Fibroblast of lung (primary cell): ENCODE data around the gene MANSC1.

ENCODE experiments used
- EZH2 ChIP-seq: IDR thresholded peaks from 2 replicates; pipeline ENCODE4 v1.5.1; 2012; ENCODE audit warnings: low read length, control low read depth, mild to moderate bottlenecking; ENCODE audit errors: missing control alignments
- TF ChIP-seq, protein P1 (sequence below), 2 donors: IDR thresholded peaks in 1 of 2; conservative IDR thresholded peaks in 1 of 2; 1 replicate in 1 of 2; 2 replicates in 1 of 2; pipeline ENCODE4 v1.5.1; 2011 to 2012; ENCODE audit warnings: low read length in 2 of 2, control low read depth in 1 of 2, inconsistent platforms in 1 of 2, low read depth in 1 of 2, mild to moderate bottlenecking in 1 of 2

DNA sequence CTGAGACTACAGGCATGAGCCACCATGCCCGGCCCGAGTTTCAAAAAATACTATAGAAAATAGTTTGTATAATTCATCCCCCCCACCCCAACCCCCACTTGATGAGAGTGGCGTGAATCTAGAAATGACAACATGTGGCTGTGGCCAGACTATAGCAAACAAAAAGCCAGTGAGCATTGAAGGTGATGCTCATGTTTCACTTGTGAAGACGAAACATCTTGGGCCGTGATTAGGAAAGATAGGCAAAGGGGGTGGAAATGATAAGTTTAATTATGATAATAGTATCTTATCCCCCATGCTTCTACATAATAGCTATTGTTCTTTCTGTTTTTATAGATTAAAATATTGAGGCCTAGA lies 15.4 kb upstream of the MANSC1 start:
- TF ChIP-seq, protein P1, sequence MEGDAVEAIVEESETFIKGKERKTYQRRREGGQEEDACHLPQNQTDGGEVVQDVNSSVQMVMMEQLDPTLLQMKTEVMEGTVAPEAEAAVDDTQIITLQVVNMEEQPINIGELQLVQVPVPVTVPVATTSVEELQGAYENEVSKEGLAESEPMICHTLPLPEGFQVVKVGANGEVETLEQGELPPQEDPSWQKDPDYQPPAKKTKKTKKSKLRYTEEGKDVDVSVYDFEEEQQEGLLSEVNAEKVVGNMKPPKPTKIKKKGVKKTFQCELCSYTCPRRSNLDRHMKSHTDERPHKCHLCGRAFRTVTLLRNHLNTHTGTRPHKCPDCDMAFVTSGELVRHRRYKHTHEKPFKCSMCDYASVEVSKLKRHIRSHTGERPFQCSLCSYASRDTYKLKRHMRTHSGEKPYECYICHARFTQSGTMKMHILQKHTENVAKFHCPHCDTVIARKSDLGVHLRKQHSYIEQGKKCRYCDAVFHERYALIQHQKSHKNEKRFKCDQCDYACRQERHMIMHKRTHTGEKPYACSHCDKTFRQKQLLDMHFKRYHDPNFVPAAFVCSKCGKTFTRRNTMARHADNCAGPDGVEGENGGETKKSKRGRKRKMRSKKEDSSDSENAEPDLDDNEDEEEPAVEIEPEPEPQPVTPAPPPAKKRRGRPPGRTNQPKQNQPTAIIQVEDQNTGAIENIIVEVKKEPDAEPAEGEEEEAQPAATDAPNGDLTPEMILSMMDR (conservative IDR thresholded peaks at IDR 0.05 in 1 of 2, IDR thresholded peaks at IDR 0.05 in 1 of 2; ENCODE audit: low read depth in 1 of 2, low read length in 2 of 2), result no peak
- no peak for TF ChIP-seq EZH2
